Stimulated activated CD8-positive, alpha-beta memory T cell treated with anti-CD3 and anti-CD28 coated beads, Interleukin-12 subunit alpha, Interleukin-12 subunit beta, amount 100 ng/mL, for 24 hours (primary cell): ENCODE results near the gene SPDYE2B.
"Not testable (repeated sequence)": the region's sequence is repeated elsewhere in the genome, so short reads cannot be mapped to it uniquely, and the experiment has no call there.

Experiments
- DNase-seq: peaks from one replicate; pipeline ENCODE4 v3.0.0-alpha.2; 2020; ENCODE audit errors: extremely low read depth

The SPDYE2B gene

GRCh38 chr7:102698962-102699750 is 49.0 kb downstream of the SPDYE2B start:
- DNase-seq = not testable (repeated sequence)
